DMS79 treated with DMSO at 0.1 percent for 48 hours (cell line): Measurements from ENCODE around the gene CT47A7.
"Not testable (repeated sequence)": the region's sequence is repeated elsewhere in the genome, so short reads cannot be mapped to it uniquely, and the experiment has no call there.

Source experiments
- DNase-seq: peaks from one replicate; lab custom pipeline; 2025; lab: John Stamatoyannopoulos, UW

The CT47A7 gene

DNA sequence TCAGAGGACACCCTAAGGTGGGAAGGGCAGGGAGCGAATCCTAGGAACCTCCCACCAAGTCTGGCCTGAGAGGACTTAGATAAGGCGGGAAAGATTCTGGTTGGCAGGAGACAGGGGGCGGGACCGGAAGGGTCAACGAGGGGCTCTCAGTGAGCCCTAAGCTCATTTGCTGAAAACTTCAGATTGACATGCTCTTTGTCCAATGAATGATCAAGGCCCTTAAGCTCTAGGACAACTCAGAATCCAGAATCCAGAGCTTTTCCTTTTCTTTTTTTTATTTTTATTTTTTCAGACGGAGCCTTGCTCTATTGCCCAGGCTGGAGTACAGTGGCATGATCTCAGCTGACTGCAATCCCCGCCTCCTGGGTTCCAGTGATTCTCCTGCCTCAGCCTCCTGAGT lies at the start of gene CT47A7:
TSS of gene CT47A7 (minus strand) at position 101 of the 400 bp plus-strand sequence. CDS start 255 bp downstream, outside the sequence.
- DNase-seq: not testable (repeated sequence)

GRCh38 chrX:121000589-121000988 lies 44.2 kb upstream of the CT47A7 start:
- no peak for DNase-seq

- no peak for DNase-seq
Measured at GRCh38 chrX:120999413-120999812, 43.0 kb upstream of the CT47A7 start.

DNA sequence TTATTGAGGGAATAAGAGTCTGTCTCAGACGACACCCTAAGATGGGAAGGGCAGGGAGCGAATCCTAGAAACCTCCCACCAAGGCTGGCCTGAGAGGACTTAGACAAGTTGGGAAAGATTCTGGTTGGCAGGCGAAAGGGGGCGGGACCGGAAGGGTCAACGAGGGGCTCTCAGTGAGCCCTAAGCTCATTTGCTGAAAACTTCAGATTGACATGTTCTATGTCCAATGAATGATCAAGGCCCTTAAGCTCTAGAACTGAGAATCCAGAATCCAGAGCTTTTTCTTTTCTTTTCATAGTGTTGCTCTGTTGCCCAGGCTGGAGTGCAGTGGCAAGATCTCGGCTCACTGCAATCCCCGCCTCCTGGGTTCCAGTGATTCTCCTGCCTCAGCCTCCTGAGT lies 29.3 kb upstream of the CT47A7 start, which contains the start of gene CT47A1:
TSS of gene CT47A1 (minus strand) at position 101 of the 400 bp plus-strand sequence. CDS start 231 bp downstream, outside the sequence.
- not testable (repeated sequence) for DNase-seq
